Nephron (organoid): ENCODE data around the gene SMOC2.

Source experiments
- H3K27ac Mint-ChIP-seq, 3 experiments: 2 replicates each; pipeline ENCODE4 v1.8.0; 2020; ENCODE audit warnings: mixed read lengths in 3 of 3, mild to moderate bottlenecking in 2 of 3, moderate library complexity in 1 of 3
- H3K27me3 Mint-ChIP-seq: 2 replicates; pipeline ENCODE4 v1.8.0; 2021; ENCODE audit warnings: low read depth, mild to moderate bottlenecking, moderate library complexity, mixed read lengths
- H3K36me3 Mint-ChIP-seq: 2 replicates; pipeline ENCODE4 v1.8.0; 2020; ENCODE audit warnings: low read depth, mixed read lengths
- H3K4me1 Mint-ChIP-seq: 2 replicates; pipeline ENCODE4 v1.8.0; 2020; ENCODE audit warnings: mixed read lengths
- H3K4me3 Mint-ChIP-seq, 3 experiments: 2 replicates each; pipeline ENCODE4 v1.8.0; 2020; ENCODE audit warnings: mild to moderate bottlenecking in 3 of 3, mixed read lengths in 3 of 3, moderate library complexity in 2 of 3
- H3K9me3 Mint-ChIP-seq: 2 replicates; pipeline ENCODE4 v1.8.0; 2020; ENCODE audit warnings: mixed read lengths
- TF ChIP-seq, protein P1 (sequence below), 3 experiments: fragments of 200-600 bp; sonication (generic); IDR thresholded peaks; one replicate each; pipeline ENCODE4 v1.5.0; 2021; ENCODE audit warnings: antibody characterized with exemption in 3 of 3; ENCODE audit not compliant: unreplicated experiment in 3 of 3

Gene SMOC2

GRCh38 chr6:168420706-168421105 is 20.3 kb upstream of the SMOC2 start:
- peaks cover 52% of the 10 kb centered on the region for H3K4me1 Mint-ChIP-seq
- H3K27me3 Mint-ChIP-seq: no peaks in the 10 kb centered on the region
- TF ChIP-seq, protein P1, sequence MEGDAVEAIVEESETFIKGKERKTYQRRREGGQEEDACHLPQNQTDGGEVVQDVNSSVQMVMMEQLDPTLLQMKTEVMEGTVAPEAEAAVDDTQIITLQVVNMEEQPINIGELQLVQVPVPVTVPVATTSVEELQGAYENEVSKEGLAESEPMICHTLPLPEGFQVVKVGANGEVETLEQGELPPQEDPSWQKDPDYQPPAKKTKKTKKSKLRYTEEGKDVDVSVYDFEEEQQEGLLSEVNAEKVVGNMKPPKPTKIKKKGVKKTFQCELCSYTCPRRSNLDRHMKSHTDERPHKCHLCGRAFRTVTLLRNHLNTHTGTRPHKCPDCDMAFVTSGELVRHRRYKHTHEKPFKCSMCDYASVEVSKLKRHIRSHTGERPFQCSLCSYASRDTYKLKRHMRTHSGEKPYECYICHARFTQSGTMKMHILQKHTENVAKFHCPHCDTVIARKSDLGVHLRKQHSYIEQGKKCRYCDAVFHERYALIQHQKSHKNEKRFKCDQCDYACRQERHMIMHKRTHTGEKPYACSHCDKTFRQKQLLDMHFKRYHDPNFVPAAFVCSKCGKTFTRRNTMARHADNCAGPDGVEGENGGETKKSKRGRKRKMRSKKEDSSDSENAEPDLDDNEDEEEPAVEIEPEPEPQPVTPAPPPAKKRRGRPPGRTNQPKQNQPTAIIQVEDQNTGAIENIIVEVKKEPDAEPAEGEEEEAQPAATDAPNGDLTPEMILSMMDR (IDR thresholded peaks at IDR 0.05; ENCODE audit: unreplicated experiment in 3 of 3): no peak
- no peak overlapping the region for H3K4me3 Mint-ChIP-seq
- no peaks in the 10 kb centered on the region for H3K9me3 Mint-ChIP-seq
- no peak overlapping the region for H3K27ac Mint-ChIP-seq
- no peaks in the 10 kb centered on the region for H3K36me3 Mint-ChIP-seq

DNA sequence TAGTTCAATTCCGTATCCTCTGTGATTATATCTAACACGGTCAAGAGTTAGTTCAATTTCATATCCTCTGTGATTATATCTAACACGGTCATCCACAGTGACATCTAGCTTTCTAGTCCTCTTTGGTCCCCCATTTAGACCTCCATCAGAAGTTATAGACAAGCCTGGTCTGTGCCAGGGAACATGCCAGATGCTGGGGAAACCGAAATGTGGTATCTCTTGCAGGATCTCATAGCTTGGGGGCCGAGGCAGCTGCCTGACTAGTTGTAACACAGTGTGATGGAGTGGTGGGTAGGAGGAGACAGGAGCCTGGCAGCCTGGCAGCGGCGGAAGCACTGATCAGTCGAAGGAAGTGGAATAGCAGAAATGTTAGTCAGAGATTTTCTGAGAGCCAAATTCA is 13.8 kb upstream of the SMOC2 start:
- TF ChIP-seq, protein P1 (IDR thresholded peaks at IDR 0.05; ENCODE audit: unreplicated experiment in 3 of 3): no peak
- Mint-ChIP-seq H3K36me3 (no peaks in the 10 kb centered on the region), H3K4me1 (peaks cover under 1% of the 10 kb centered on the region), H3K27ac (no peak overlapping the region), H3K27me3 (peaks cover 13% of the 10 kb centered on the region), H3K9me3 (no peaks in the 10 kb centered on the region), H3K4me3 (no peak overlapping the region)

DNA sequence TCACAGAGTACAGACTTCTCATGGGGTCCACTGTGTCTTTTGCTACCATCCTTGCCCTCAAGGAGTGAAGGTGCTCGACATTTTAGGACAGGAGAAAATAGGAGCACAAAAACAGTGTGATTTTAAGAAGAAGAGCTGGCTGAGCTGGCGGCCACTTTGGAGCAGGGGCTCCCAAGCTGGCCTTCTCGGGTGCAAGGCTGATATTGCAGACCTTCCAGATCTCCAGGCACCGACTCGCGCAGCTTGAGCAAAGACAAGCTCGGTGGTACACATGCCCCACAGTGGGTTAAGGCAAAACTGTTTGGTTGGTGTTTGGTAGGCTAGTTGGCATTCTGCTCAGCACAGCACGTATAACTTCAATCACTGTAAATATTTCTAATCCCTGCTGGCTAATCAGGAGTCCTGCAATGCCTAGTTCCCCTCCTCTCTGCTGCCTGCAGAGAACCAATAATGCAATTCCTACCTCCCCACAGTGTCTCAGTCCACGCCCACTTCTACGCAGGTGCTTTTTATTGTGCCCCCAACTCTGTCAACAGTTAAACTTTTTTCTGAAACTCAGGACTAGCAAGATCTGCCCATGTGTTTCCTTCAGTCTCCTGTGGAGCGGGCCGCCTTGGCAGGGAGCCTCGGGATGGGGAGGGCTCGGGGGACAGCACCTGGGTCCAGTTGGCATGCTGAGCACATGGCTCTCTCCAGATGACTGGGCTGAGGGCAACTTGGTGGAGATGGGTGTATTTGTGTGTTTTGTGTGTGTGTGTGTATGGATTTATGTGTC is 12.7 kb upstream of the SMOC2 start:
- TF ChIP-seq, protein P1 (IDR thresholded peaks at IDR 0.05; ENCODE audit: unreplicated experiment in 3 of 3): no peak
- Mint-ChIP-seq H3K27ac (no peak overlapping the region), H3K9me3 (no peaks in the 10 kb centered on the region), H3K4me1 (no peaks in the 10 kb centered on the region), H3K27me3 (peaks cover 19% of the 10 kb centered on the region), H3K4me3 (no peak overlapping the region), H3K36me3 (no peaks in the 10 kb centered on the region)

- H3K4me3 Mint-ChIP-seq: no peak overlapping the region
- TF ChIP-seq, protein P1 (IDR thresholded peaks at IDR 0.05; ENCODE audit: unreplicated experiment in 3 of 3): no peak
Observed at GRCh38 chr6:168428863-168429262, 12.1 kb upstream of the SMOC2 start.

GRCh38 chr6:168432196-168432595 is 8.8 kb upstream of the SMOC2 start:
- TF ChIP-seq, protein P1 (IDR thresholded peaks at IDR 0.05; ENCODE audit: unreplicated experiment in 3 of 3): no peak
- Mint-ChIP-seq H3K36me3 (no peaks in the 10 kb centered on the region), H3K4me3 (no peak overlapping the region), H3K4me1 (peaks cover 14% of the 10 kb centered on the region), H3K27me3 (peaks cover 30% of the 10 kb centered on the region), H3K9me3 (peaks cover 7% of the 10 kb centered on the region), H3K27ac (no peak overlapping the region)

More at GRCh38 chr6:168428863-168429262, 12.1 kb upstream of the SMOC2 start:
- H3K27me3 Mint-ChIP-seq: peaks cover 23% of the 10 kb centered on the region
- H3K9me3 Mint-ChIP-seq: no peaks in the 10 kb centered on the region
- no peak overlapping the region for H3K27ac Mint-ChIP-seq
- H3K36me3 Mint-ChIP-seq: no peaks in the 10 kb centered on the region
- peaks cover 4% of the 10 kb centered on the region for H3K4me1 Mint-ChIP-seq

- H3K27ac Mint-ChIP-seq: no peak overlapping the region
- TF ChIP-seq, protein P1 (IDR thresholded peaks at IDR 0.05; ENCODE audit: unreplicated experiment in 3 of 3): no peak
- no peak overlapping the region for H3K4me3 Mint-ChIP-seq
- no peaks in the 10 kb centered on the region for H3K36me3 Mint-ChIP-seq
- H3K4me1 Mint-ChIP-seq: peaks cover 21% of the 10 kb centered on the region
- peaks cover 33% of the 10 kb centered on the region for H3K27me3 Mint-ChIP-seq
- peaks cover 7% of the 10 kb centered on the region for H3K9me3 Mint-ChIP-seq
Observed at GRCh38 chr6:168433898-168434297, 7.1 kb upstream of the SMOC2 start.
